GM18873 (cell line): ENCODE measurements around the gene AGAP1.

ENCODE experiments used
- ATAC-seq: cut with Tn5 transposase; IDR thresholded peaks from one replicate; pipeline ENCODE4 v1.9.1; 2021; ENCODE audit warnings: mild to moderate bottlenecking, moderate library complexity, moderate number of reproducible peaks; ENCODE audit not compliant: unreplicated experiment, low FRiP score

AGAP1 gene

DNA sequence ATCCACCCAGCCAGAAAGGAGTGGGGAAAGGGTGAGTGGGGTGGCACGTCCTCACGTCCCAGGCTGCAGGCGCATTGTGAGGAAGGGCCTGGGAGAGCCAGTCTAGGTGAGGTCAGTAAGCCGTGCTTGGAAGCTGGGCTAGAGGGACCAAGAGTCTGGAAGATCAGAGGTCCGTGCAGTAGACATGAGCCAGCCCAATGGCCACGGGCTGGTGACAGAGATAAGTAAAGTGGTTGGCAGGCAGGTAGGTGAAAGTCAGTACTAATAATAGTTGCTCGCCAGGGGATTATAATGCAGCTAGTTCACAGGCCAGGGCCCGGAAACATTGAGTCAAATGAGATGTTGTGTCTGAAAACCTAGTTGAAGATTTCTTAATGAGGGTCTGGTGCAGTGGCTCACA is 541.1 kb downstream of the AGAP1 start:
- no peak for ATAC-seq

DNA sequence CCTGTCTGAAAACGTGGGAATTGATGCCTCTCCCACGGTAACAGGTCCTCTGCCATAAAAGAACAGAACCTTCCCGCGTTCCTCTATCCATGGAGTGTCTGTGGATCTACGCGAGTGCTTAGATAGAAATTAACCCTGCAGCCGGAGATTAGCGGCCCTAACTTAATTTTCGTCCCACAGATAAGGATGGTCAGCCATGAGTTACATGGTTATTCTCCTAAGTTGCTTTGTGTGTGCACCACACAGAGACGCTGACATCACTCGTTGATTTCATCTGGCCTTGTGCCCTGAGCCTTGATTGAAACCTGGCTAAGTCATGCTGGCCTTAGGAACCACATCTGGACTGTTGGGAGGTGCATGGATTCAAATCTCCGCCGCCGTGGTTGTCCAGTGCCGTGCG is 542.2 kb downstream of the AGAP1 start:
- ATAC-seq: no peak

DNA sequence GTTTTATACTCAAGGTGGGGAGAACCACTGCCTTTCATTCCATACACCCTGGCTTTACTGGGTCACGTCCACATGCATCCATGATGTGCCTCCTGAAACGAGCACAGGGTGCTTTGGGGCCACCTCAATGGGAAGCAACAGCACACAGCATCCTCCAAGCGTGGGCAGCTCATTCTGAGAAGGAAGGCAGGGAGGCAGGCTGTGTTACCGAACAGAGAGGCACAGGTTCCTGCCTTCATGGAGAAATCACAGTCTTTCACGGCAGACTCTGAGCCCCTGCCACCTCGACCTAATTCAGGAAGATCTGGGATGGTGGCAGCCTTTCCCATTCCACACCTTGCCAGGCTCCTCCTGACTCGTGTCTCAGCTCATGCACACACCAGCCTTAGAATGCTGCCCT is 544.3 kb downstream of the AGAP1 start:
- ATAC-seq: no peak

DNA sequence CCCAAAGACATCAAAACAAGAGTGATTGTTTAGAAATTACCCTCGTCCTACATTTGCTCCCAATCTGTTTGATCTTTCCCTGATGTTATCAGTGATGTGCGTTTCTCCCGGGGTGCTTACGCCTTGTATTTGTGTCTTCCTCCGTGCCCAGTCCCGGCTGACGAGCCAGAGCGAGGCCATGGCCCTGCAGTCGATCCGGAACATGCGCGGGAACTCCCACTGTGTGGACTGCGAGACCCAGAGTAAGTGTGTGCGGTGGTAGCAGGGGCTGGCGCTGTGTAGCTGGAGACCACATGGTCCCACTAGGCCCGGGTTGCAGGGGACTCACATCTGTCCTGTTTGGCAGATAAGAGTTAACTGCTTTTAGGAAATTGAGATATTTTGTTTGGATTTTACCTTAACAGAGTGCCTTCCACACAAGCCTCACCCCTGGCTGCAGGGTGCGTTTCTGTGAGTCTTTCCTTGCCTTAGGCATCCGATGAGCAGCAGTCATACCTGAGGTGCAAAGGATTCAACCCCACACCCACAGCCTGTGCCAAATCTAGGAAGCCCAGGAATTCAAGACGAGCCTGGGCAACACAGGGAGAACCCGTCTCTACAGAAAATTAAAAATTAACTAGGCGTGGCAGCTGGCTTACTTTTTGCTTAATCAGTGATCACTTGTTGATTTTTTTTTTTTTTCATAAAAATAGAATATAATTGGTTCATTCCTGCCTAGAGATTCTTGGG is 546.9 kb downstream of the AGAP1 start:
- no peak for ATAC-seq

DNA sequence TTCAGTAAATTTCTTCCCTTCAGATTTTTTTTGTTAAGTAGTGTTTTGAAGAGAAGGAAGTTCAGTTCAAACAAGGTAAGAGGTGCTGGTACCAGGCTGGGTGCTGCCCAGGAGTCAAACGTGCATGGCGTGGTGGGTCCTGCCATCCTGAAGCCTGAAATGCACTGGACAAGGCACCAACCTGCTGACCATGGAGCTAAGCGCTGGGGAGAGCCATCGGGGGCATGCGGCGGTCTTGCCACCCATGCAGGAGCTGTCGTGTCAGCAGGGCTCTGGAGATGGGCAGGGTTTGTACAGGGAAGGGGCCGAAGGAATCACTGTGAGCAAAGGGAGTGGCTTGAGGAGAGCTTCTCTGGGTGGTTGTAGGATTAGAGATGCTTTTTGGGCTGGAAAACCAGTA is 547.8 kb downstream of the AGAP1 start:
- no peak for ATAC-seq

DNA sequence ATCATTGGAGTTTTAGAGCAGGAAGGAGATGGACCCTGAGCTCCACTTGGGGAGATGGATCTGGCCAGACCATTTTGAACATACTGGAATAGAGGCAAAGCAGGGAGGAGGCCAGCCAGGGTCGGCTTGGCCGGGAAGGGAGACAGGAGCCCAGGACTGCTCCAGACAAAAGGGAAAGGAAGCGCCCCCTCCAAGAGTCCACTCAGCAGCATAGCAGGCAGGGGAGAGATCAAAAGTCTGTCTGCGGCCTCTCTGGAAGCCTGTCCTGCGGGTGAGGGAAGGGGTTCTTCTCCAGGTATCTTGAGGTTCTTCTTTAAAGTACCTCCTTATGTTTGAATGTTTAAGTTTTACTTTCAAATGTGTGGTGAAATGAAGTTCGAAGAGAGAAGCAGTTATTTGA is 548.2 kb downstream of the AGAP1 start:
- no peak for ATAC-seq

DNA sequence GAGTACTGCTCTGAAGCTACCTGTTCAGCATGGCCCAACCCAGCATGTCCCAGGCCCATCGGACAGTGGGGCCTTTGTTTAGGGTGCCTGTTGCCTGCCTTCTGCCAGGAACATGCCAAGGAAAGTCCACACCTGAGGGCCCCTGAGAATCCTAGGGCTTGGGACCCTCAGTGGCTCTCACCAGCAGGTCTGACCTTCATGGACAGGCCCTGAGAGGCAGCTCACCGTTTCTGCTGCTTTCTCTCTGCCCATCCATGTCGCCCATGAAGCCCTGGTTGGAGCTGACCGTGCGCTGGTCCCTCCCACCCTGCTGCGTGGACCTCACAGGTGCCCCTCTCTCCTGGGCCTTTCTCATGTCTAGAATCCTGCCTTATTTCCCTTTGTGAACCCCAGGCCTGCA is 550.3 kb downstream of the AGAP1 start:
- no peak for ATAC-seq

DNA sequence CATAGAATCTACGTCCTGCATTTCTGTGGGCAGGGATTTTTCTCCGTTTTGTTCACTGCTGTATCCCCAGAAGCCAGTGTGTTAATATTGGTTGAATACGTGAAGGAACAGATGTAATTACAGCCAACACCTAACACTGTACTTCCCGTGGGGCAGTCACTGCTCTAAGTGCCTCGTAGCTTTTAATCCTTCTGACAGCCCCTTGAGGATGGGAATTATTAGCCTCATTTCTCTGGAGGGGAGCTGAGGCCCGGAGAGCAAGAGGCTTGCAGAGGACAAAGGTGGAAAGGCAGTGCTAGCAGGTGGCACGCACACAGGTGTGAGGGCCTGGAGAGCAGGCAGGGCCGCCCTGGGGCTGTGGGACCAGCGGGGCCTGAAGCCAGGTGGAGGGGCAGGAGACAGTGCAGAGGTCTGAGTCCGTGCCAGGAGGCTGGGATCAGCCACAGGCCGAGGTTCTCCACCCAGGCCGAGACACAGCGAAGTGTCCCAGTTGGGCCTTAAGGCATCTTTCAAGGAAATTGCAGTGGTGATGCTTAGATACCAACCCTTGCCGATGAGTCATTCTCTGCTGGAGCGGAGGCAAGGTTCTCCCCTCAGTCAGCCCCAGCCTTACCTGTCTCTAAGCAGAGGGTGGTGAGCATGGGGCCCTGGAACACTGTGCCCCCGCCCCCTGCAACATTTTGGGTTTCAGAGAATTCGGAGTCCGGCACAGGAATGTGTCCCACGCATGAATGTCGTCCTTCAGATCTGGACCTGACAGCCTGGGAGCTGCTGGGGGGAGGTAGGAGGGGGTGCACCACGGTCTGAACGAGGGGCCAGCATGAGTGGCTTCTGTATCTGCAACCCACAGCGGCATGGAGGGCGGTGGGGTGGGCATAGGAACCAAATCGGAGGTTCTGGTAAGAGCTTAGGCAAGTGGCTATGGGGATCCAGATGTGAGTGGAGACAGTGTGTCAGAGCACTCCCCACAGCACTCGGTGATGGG is 551.7 kb downstream of the AGAP1 start:
- ATAC-seq: no peak

DNA sequence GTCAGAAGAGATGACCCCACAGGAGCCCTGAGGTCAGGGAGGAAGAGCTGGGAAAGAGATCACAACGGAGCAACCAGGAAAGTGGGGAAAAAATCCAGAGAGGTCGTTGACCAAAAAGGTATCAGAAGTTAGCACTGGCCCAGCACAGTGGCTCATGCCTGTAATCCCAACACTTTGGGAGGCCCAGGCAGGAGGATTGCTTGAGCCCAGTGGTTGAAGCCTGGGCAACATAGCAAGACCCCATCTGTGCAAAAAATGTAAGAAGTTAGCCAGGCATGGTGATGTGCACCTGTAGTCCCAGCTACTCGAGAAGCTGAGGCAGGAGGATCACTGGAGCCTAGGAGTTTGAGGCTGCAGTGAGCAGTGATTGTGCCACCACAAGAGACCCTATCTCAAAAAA is 552.9 kb downstream of the AGAP1 start:
- ATAC-seq: no peak

DNA sequence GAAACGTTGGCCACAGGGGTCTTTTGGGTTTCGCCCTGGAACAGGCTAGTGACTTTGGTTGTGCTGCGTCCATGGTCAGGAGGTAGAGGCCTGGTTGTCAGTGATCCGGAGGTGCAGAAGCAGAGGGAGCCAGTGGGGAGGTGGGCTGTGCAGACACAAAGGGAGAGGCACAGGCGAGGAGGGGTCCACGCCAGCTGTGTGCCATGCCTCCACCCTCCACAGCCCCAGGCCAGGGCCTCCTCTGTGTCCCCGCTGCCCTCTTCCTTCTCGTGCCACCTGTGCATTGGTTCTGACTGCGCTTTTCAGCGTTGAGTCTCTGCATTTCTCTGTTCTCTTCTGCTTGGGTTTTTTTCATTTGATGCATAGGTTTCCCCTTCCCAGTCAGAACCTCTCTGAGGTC is 553.3 kb downstream of the AGAP1 start:
- ATAC-seq: no peak

DNA sequence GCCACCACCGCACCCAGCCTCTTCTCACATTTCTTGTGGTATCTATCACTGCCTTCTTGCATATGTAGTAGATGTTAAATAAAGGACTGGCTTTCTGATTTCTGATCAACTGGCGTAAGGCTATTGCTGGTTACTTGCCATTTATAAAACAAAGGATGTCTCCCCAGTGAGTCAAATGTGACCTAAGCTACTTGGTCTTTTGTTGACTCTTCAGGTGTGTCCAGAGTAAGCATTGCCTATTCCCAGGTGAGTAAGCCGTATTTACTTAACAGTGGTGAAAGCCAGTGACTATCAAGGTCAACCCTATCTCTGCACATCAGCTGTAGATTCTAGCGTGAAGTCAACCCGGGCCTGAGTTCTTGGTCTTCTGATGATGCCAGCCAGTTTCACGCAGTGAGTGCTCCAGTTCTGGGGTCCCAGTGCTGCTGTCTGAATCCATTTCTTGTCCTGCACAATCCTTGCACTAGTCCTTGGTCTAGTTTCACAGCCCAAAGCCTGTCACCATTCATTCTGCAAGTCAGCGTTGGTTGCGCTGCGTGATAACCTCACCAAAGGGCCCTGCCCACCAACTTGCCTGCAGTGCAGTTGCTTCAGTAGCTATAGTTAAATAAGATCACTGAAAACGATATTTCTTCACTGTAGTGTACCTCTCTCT is 554.2 kb downstream of the AGAP1 start:
- ATAC-seq: no peak

DNA sequence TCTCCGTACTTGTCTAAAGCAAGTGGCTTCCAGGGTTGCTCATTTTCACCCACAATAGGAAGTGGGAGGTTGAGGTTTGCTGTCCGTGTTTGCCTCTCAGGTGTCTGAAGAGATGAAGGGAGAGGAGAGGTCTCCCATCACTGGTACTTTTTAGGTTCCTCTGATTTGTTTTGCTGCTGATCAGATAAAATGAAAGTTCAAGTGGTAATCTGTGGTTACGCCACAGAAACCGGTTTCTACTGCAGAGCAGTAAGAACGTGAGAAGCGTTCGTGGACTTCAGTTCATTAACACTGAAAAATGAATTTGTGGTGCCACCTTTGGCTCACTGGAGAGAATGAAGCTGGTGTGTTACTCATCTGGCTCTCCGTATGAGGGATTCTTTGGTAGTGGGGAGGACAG is 556.1 kb downstream of the AGAP1 start:
- no peak for ATAC-seq

DNA sequence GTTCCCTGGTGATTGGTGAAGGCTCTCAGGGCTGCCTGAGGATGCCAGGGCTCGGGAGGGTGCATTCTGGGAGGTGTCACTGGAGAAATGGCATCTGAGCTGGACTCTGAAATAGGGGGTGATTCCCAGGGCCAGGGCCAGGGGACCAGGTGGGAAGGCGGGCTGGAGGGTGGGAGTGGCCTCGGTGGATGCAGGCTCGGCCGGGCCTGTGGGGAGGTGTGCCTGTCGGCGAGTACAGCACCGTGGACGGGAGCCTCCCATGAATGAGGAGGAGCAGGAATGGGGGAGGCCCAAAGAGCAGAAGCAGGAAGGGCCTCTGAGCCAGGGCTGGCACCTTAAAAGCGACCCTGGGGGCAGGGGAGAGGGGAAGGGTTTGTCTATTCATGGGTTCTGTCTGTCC is 557.5 kb downstream of the AGAP1 start:
- ATAC-seq: no peak

DNA sequence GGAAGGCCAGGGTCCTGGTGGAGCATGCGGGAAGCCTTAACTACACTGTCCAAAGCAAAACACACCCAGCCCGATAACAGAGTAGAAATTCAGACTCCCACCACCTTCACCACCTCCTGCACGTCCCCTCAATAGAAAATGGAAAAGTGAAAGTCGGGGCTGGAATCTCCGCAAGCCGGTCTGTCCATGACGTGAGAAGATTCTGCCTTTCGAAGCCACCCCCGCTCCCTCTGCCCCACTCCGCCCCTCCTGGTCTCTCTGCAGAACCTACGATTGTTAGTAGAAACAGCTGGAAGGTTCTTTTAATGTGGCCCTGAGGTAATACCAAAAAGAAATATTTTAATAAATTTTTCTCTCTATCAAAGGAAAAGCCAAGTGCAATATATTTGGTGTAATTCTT is 558.0 kb downstream of the AGAP1 start:
- ATAC-seq: no peak

DNA sequence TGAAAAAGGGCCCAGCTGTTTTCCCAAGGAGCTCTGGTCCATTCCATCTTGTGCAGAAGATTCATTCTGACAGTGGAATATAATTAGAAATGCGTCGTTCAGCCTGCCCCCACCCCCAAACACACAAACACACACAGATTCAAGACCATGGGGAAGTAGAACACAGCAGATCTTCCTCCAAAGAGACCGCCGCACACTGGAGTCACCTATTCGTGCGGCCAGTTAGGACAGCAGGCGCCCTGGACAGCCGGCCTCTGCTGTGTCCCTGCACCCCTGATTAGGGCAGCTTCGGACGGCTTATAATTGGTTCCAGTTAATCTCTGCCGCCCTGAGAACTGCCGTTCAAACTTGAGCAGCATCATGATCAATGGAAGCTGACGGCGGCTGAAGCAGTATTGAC is 558.4 kb downstream of the AGAP1 start:
- no peak for ATAC-seq

DNA sequence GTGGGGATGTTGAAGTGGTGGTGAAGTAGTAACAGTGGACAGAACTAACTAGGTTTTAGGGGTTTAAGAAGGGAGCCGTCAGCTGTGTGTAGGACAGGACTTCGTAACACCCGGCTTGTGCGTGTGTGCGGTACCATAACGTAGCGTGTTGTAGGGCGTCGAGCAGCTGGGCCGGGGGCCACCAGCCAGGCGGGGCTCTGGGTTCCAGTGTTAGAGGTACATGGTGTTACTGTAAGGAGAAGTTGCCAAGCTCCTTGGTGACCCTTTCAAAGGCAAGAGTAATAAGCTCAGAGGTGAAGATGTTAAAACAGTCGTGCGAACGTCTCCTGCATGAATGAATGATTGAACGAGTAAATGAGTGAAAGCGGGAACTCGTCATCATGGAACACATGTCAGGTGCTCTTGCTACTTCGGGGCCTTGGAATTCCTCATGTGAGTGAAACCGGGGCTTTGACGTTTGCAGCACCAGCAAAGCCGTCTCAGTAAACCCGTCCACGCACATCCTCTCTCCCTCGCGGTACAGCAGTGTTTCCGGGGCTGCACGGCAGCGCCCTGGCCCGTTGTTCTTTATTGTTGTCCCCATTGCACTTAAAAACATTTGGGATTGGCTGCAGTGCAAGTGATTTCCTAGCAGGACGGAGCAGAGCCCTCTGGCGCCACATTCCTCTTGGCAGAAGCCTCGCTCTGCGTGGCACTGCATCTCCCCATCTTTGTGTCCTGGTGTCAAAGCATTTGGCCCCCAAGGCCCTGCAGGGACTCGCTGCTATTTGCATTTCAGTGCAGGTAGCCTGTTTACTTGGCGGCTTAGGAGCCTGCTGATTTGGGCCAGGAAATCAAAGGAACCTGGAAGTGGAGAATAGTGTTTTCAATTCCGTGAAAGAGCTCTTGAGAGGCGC is 559.3 kb downstream of the AGAP1 start:
- no peak for ATAC-seq

DNA sequence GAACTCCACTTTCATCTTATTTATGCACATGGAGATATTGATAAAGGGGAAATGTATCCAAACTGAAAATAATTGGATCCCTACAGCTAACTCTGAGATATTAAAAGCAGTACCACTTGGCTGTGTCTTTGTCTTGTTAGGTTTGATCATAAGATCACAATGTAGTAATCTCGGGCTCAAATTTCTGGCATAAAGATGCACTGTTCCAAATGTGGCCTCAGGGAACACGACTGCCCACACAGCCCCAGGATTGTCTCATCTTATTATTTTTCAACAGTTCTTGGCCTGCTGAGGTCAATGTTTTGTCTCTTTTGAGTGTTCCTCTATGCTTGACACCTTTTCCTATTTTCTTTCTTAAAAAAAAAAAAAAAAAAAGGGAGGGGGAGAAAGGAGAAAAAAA is 560.3 kb downstream of the AGAP1 start:
- no peak for ATAC-seq

DNA sequence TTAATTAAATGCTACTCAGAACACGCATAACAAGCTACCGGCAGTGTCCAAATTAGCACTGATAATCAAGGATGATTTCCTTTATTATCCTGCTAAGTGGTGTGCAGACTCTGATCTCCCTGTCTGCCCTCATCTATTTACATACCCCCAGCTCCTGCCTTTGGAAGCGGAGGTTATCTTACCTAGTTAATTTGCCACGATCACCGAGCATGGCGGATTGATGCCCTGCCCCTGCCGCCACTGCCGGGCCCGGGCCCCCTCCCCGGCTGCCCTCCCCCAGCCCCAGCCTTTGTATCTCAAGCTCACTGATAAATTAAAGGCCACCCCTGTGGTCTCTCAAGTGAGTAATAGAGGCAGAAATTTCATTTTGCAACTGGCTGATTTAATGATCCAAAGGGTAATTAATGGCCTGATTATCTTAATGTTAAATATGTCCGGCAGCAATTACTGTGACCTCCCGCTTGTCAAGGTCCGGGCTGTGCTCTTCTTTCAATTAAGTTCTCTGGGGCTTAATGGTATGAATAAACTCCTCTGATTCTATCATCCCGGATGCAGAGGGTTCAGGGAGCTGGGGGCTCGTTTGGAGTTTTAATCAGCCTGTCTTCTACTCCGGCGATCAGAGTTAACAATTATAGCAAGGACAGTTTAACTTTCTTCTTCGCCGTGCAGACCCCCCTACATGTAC is 560.9 kb downstream of the AGAP1 start:
- ATAC-seq: no peak

DNA sequence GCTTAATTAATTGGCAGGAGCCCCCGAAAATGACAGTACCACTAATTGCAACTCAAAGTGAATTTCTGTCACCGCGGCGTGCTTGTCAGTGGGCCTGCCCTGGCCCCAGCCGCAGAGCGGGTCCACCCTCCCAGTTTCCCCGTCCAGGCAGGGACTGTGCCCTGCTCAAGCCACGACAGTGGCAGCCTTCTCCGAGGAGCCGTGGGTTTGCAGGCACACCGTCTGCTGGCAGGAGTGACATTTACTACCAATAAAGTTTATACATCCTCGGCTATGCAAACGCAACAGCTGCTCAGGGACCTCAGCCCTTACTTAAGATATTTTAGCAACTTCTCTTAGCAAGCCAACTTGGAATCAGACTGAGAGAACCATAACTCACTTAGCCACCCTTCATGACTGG is 561.6 kb downstream of the AGAP1 start:
- no peak for ATAC-seq

DNA sequence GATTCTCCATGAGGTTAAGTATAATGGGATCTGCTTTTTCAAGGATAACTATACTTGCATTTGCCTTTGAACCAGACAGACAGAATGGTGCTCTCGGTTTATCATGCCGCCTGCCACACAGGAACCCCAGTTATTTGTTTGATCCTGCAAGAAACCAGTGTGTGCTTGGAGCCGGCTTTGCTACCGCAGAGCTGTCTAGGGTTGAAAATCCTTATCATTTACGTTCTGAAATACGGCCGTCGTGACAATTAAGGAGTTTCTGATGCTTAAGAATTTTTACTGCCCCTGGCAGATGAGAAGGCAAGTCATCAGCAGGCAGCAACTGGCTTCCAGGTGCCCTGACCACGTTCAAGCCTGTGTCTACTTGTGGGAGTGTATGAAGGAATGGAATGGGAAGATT is 562.3 kb downstream of the AGAP1 start:
- ATAC-seq: no peak
